SKM-1 (cell line): ENCODE data around the gene RBM6.

ENCODE experiments used
- DNase-seq: peaks from one replicate; lab custom pipeline; 2025; ENCODE audit not compliant: unreplicated experiment; lab: John Stamatoyannopoulos, UW

RBM6 gene

DNA sequence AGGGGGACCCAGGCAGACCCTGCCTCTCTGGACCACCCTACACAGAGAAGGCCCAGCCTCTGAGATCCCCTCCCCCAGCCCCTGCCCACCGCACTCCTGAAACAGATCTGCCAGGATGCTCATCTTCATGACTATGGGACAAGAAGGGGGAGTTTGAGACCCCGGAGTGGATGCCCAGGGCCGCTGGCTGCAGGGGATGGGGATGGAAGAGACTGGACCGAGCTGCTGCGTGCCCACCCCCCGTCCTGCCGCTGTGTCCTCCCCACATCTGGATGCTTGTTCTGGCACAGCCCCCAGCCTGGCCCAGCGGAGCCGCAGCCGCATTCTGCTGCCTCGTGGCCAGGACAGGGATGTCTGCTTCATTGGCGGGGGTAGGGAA is 184.8 kb downstream of the RBM6 start:
- no peak for DNase-seq

DNA sequence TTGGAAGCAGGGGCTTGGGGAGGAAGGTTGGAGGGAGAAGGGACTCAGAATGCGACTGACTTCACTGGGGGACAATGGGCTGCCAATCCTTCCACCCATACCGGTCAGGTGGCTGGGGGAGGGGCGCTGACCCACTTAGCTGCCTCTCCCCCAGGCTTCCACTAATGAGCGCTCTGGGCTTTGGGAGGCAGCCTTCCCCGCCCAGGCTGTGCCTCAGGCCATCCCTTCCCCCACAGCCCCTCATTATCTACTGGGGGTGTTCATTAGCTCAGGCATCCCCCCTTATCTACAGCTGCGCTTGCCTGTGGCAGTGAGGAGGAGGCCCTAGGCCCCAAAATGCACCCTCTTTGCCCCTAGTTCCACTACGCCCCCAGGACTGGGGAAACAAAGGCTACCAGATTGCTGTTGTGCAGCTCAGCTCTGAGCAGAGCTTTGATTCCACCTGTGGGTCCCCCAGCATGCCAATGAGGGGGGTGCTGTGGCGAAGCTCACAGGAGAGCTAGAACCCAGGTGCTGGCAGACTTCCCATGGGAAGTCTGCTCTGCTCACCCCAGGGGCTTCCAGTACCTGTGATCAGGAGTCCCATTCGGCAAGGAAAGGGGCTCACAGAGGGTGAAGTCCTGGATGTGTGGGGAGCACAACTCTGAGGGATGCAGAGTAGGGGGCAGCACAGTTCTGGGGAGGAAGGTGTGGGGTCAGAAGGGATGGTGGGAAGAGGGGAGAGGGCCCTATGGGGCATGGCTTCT is 185.8 kb downstream of the RBM6 start:
- DNase-seq = no peak

DNA sequence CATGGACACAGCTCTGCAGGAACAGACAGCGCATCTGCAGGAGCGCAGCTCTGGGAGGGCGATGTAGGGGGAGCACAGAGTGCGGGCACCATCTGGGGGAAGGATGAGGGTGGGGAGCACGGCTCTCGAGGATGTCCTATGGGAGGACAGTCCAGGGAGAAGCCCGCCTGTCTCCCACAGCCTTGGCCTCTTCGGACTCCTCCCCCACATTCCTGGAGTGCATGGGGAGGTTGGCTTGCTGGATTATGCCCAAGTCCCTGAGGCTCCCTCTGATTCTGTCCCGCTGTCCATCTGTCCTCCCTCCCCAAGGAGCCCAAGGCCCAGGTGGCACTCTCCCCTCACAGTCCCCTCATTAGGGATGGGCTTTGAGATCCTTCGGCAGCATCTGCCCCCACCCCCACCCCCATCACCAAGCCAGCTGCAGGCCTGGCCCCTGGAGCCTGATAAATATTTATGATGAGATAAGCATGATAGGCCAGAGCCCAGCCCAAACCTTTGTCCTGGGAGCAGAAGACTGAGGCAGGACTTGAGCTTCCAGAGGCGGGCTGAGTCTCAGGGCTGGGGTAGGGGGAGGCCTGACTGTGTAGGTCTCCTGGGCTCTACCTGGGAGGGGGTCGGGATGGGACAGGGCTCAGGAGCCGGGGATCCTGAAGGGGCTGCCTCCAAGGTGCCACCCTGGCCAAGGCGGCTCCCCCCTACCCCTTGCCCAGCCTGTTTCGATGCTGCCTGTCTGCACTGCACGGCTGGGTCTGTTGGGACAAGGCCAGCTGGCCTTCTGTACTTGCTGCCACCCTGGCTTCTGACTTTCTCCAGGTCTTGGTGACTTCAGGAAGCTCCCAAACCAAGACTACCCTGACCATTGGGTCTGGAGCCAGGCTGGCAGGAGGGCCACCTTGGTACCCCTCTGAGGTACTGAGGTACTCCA is 186.6 kb downstream of the RBM6 start:
- no peak for DNase-seq
